Measurements from ENCODE around the gene PSENEN.
A peak's percentile ranks its signal among the peaks of the same experiment; 100 is the strongest.

Gene PSENEN

GRCh38 chr19:35745328-35746086, at the start of gene PSENEN, which contains the start of gene U2AF1L4:
Gene PSENEN, plus strand, starts transcription at chr19:35745651. Its CDS starts 280 bp downstream, at chr19:35745931.
Gene U2AF1L4, minus strand, starts transcription at chr19:35745418. Its CDS starts 27 bp downstream, at chr19:35745391.
- H3K4me3 Mint-ChIP-seq: peak within 1 kb of the TSS; percentile 96 to 98
- peaks cover 35 to 70% of the 10 kb centered on the region in 2 donors for H3K4me1 Mint-ChIP-seq

GRCh38 chr19:35695895-35696422, 49.5 kb upstream of the PSENEN start:
- H3K27me3 Mint-ChIP-seq: peaks cover 0 to 6% of the 10 kb centered on the region in 2 donors
- no peak overlapping the region for H3K4me3 Mint-ChIP-seq
- H3K27ac Mint-ChIP-seq: no peak overlapping the region
- no peaks in the 10 kb centered on the region for H3K9me3 Mint-ChIP-seq
- ATAC-seq (replicated peaks) (no peak), DNase-seq (no peak)
- H3K36me3 Mint-ChIP-seq: no peaks in the 10 kb centered on the region
- H3K4me1 Mint-ChIP-seq: peaks cover 13 to 19% of the 10 kb centered on the region in 2 donors

More at GRCh38 chr19:35745328-35746086, at the start of gene PSENEN, which contains the start of gene U2AF1L4:
- ATAC-seq (replicated peaks): peak; percentile 49 to 55
- peaks cover 0 to 1% of the 10 kb centered on the region in 2 donors for H3K9me3 Mint-ChIP-seq
- H3K27ac Mint-ChIP-seq: peak within 1 kb of the TSS; percentile 100
- peak; percentile 98 for DNase-seq
- no peaks in the 10 kb centered on the region for H3K27me3 Mint-ChIP-seq
- peaks cover 30 to 39% of the 10 kb centered on the region in 2 donors for H3K36me3 Mint-ChIP-seq

- no peak overlapping the region for H3K4me3 Mint-ChIP-seq
- peak overlapping the region; percentile 42 for H3K27ac Mint-ChIP-seq
- ATAC-seq (replicated peaks) (peak; percentile 45 to 72), DNase-seq (no peak)
- peaks cover 13 to 19% of the 10 kb centered on the region in 2 donors for H3K4me1 Mint-ChIP-seq
- no peaks in the 10 kb centered on the region for H3K9me3 Mint-ChIP-seq
- peaks cover 0 to 6% of the 10 kb centered on the region in 2 donors for H3K27me3 Mint-ChIP-seq
- H3K36me3 Mint-ChIP-seq: no peaks in the 10 kb centered on the region
These were observed 48.6 kb upstream of the PSENEN start for GRCh38 chr19:35696835-35697234.

- Mint-ChIP-seq H3K27me3 (peaks cover 4 to 11% of the 10 kb centered on the region in 2 donors), H3K4me3 (peak overlapping the region; percentile 93 to 95), H3K4me1 (peaks cover 8 to 9% of the 10 kb centered on the region in 2 donors), H3K9me3 (peaks cover 0 to 3% of the 10 kb centered on the region in 2 donors), H3K36me3 (peaks cover 2 to 3% of the 10 kb centered on the region in 2 donors), H3K27ac (peak overlapping the region; percentile 95)
- DNase-seq (peak; percentile 92), ATAC-seq (replicated peaks) (peak; percentile 99 to 100)
These were observed 43.0 kb upstream of the PSENEN start for GRCh38 chr19:35702223-35703012.

GRCh38 chr19:35703343-35703742, 42.1 kb upstream of the PSENEN start:
- Mint-ChIP-seq H3K4me3 (no peak overlapping the region), H3K4me1 (peaks cover 5 to 9% of the 10 kb centered on the region in 2 donors), H3K36me3 (peaks cover 2 to 3% of the 10 kb centered on the region in 2 donors), H3K9me3 (peaks cover 0 to 3% of the 10 kb centered on the region in 2 donors), H3K27ac (no peak overlapping the region), H3K27me3 (peaks cover 4 to 11% of the 10 kb centered on the region in 2 donors)
- no peak for DNase-seq
- ATAC-seq (replicated peaks): no peak

GRCh38 chr19:35704218-35704617, 41.2 kb upstream of the PSENEN start, which contains the start of gene ZBTB32:
Gene ZBTB32, plus strand, starts transcription at chr19:35704558. Its CDS starts 10,069 bp downstream, at chr19:35714627.
- Mint-ChIP-seq H3K36me3 (peaks cover 2 to 3% of the 10 kb centered on the region in 2 donors), H3K27ac (no peak within 1 kb of the TSS), H3K9me3 (peaks cover 0 to 3% of the 10 kb centered on the region in 2 donors), H3K27me3 (peaks cover 4 to 5% of the 10 kb centered on the region in 2 donors), H3K4me3 (no peak within 1 kb of the TSS), H3K4me1 (peaks cover 5 to 9% of the 10 kb centered on the region in 2 donors)
- ATAC-seq (replicated peaks) (no peak), DNase-seq (no peak)

GRCh38 chr19:35708391-35708790, 37.1 kb upstream of the PSENEN start:
- Mint-ChIP-seq H3K27me3 (no peaks in the 10 kb centered on the region), H3K4me1 (peaks cover 24 to 34% of the 10 kb centered on the region in 2 donors), H3K36me3 (peaks cover 6 to 11% of the 10 kb centered on the region in 2 donors), H3K27ac (no peak overlapping the region), H3K9me3 (peaks cover 2 to 4% of the 10 kb centered on the region in 2 donors), H3K4me3 (no peak overlapping the region)
- DNase-seq: no peak
- ATAC-seq (replicated peaks): no peak

GRCh38 chr19:35710784-35711723, 34.4 kb upstream of the PSENEN start:
- peaks cover 12 to 31% of the 10 kb centered on the region in 2 donors for H3K36me3 Mint-ChIP-seq

GRCh38 chr19:35712567-35713505, 32.6 kb upstream of the PSENEN start:
- Mint-ChIP-seq H3K36me3 (peaks cover 14 to 38% of the 10 kb centered on the region in 2 donors), H3K27me3 (no peaks in the 10 kb centered on the region), H3K4me1 (peaks cover 51 to 69% of the 10 kb centered on the region in 2 donors), H3K27ac (peak overlapping the region; percentile 99), H3K4me3 (peak overlapping the region; percentile 88 to 97), H3K9me3 (peaks cover 2 to 4% of the 10 kb centered on the region in 2 donors)
- DNase-seq (peak; percentile 44), ATAC-seq (replicated peaks) (peak; percentile 19 to 22)

More at GRCh38 chr19:35710784-35711723, 34.4 kb upstream of the PSENEN start:
- Mint-ChIP-seq H3K27me3 (no peaks in the 10 kb centered on the region), H3K9me3 (peaks cover 2 to 4% of the 10 kb centered on the region in 2 donors), H3K27ac (peak overlapping the region; percentile 99), H3K4me1 (peaks cover 46 to 61% of the 10 kb centered on the region in 2 donors), H3K4me3 (peak overlapping the region; percentile 62 to 81)
- peak; percentile 76 for DNase-seq
- ATAC-seq (replicated peaks): peak; percentile 62 to 71

GRCh38 chr19:35713506-35713850, 32.0 kb upstream of the PSENEN start:
- peaks cover 14 to 38% of the 10 kb centered on the region in 2 donors for H3K36me3 Mint-ChIP-seq
- peaks cover 51 to 69% of the 10 kb centered on the region in 2 donors for H3K4me1 Mint-ChIP-seq

GRCh38 chr19:35713904-35714495, 31.5 kb upstream of the PSENEN start:
- Mint-ChIP-seq H3K27me3 (no peaks in the 10 kb centered on the region), H3K36me3 (peaks cover 17 to 38% of the 10 kb centered on the region in 2 donors), H3K9me3 (peaks cover 2 to 4% of the 10 kb centered on the region in 2 donors), H3K4me3 (peak overlapping the region; percentile 88 to 97), H3K27ac (peak overlapping the region; percentile 99), H3K4me1 (peaks cover 54 to 73% of the 10 kb centered on the region in 2 donors)
- DNase-seq (no peak), ATAC-seq (replicated peaks) (no peak)

More at GRCh38 chr19:35713506-35713850, 32.0 kb upstream of the PSENEN start:
- DNase-seq (no peak), ATAC-seq (replicated peaks) (no peak)
- Mint-ChIP-seq H3K9me3 (peaks cover 2 to 4% of the 10 kb centered on the region in 2 donors), H3K27me3 (no peaks in the 10 kb centered on the region), H3K27ac (peak overlapping the region; percentile 99), H3K4me3 (peak overlapping the region; percentile 88 to 97)
